Tibial nerve (tissue), 4 donors: ENCODE data around the gene LIPA.

Source experiments
- CTCF ChIP-seq, 5 experiments: fragments of 200-600 bp in 3 of 5; fragments of 450-650 bp in 2 of 5; sonication (generic) in 3 of 5; IDR thresholded peaks; one replicate each; pipeline ENCODE4 v1.5.1; 2016 to 2019; ENCODE audit warnings: antibody characterized with exemption in 5 of 5, mild to moderate bottlenecking in 3 of 5, moderate library complexity in 2 of 5
- EP300 ChIP-seq, 2 donors: sonication (generic); formaldehyde crosslinking; IDR thresholded peaks; one replicate each; pipeline ENCODE4 v1.6.1; 2017; ENCODE audit warnings: antibody characterized with exemption in 2 of 2, mild to moderate bottlenecking in 1 of 2

- TF ChIP-seq CTCF (IDR thresholded peaks at IDR 0.05) (no peak), EP300 (IDR thresholded peaks at IDR 0.05) (no peak)
Measured at GRCh38 chr10:89262086-89263051, 10.8 kb upstream of the LIPA start.
